Mesothelial cell of epicardium (in vitro differentiated cells): ENCODE results near the gene ETV1. TPM values are rescaled to one million over a fixed set of nuclear protein-coding genes. Genes with fewer than 3 reads are reported as not detected.

Experiments
- DNase-seq, 2 experiments: peaks; one replicate each; pipeline ENCODE4 v3.0.0; 2021; ENCODE audit warnings: low spot score in 2 of 2; ENCODE audit not compliant: unreplicated experiment in 2 of 2
- H3K27ac Mint-ChIP-seq: 2 replicates; pipeline ENCODE4 v1.8.0; 2021; ENCODE audit warnings: mixed read lengths
- H3K27me3 Mint-ChIP-seq: 2 replicates; pipeline ENCODE4 v1.8.0; 2021; ENCODE audit warnings: low read depth, mixed read lengths
- H3K36me3 Mint-ChIP-seq: 2 replicates; pipeline ENCODE4 v1.8.0; 2021; ENCODE audit warnings: mixed read lengths
- H3K4me1 Mint-ChIP-seq: 2 replicates; pipeline ENCODE4 v1.8.0; 2021; ENCODE audit warnings: mixed read lengths
- H3K4me3 Mint-ChIP-seq: 2 replicates; pipeline ENCODE4 v1.8.0; 2021; ENCODE audit warnings: mild to moderate bottlenecking, moderate library complexity, mixed read lengths
- H3K9me3 Mint-ChIP-seq: 2 replicates; pipeline ENCODE4 v1.8.0; 2021; ENCODE audit warnings: mixed read lengths
- CTCF ChIP-seq: fragments of 200-600 bp; sonication (generic); IDR thresholded peaks from one replicate; pipeline ENCODE4 v1.5.0; 2021; ENCODE audit warnings: antibody characterized with exemption; ENCODE audit not compliant: unreplicated experiment
- total RNA-seq: library from RNA; stranded (reverse); gene quantifications from 3 replicates; pipeline ENCODE4 v1.2.1, GENCODE V29; 2021

Gene ETV1
- total RNA-seq, 1 donor from 2014 or later: 23.0 TPM

- Mint-ChIP-seq H3K4me1 (peaks cover 10% of the 10 kb centered on the region), H3K27me3 (no peaks in the 10 kb centered on the region), H3K4me3 (no peak overlapping the region), H3K36me3 (peaks cover 10% of the 10 kb centered on the region), H3K27ac (no peak overlapping the region), H3K9me3 (no peaks in the 10 kb centered on the region)
- TF ChIP-seq CTCF: no peak
- no peak for DNase-seq
Measured at GRCh38 chr7:13904689-13905088, 84.8 kb downstream of the ETV1 start.

GRCh38 chr7:13904007-13904406 lies 85.5 kb downstream of the ETV1 start:
- H3K27me3 Mint-ChIP-seq: no peaks in the 10 kb centered on the region
- peaks cover 6% of the 10 kb centered on the region for H3K4me1 Mint-ChIP-seq
- H3K27ac Mint-ChIP-seq: no peak overlapping the region
- no peaks in the 10 kb centered on the region for H3K9me3 Mint-ChIP-seq
- H3K36me3 Mint-ChIP-seq: peaks cover 10% of the 10 kb centered on the region
- DNase-seq: no peak
- no peak for TF ChIP-seq CTCF
- no peak overlapping the region for H3K4me3 Mint-ChIP-seq

- Mint-ChIP-seq H3K27ac (no peak overlapping the region), H3K4me3 (no peak overlapping the region), H3K36me3 (peaks cover 10% of the 10 kb centered on the region), H3K27me3 (no peaks in the 10 kb centered on the region), H3K9me3 (no peaks in the 10 kb centered on the region), H3K4me1 (peaks cover 6% of the 10 kb centered on the region)
- TF ChIP-seq CTCF: no peak
- no peak for DNase-seq
Measured at GRCh38 chr7:13901577-13901976, 87.9 kb downstream of the ETV1 start.

- H3K4me1 Mint-ChIP-seq: peaks cover 4% of the 10 kb centered on the region
- DNase-seq: no peak
- no peak overlapping the region for H3K27ac Mint-ChIP-seq
- peaks cover 4% of the 10 kb centered on the region for H3K36me3 Mint-ChIP-seq
- no peak for TF ChIP-seq CTCF
- H3K4me3 Mint-ChIP-seq: no peak overlapping the region
- H3K27me3 Mint-ChIP-seq: no peaks in the 10 kb centered on the region
- no peaks in the 10 kb centered on the region for H3K9me3 Mint-ChIP-seq
Measured at GRCh38 chr7:13898957-13899670, 90.4 kb downstream of the ETV1 start.

- no peak overlapping the region for H3K4me3 Mint-ChIP-seq
- peaks cover 2% of the 10 kb centered on the region for H3K9me3 Mint-ChIP-seq
- H3K27me3 Mint-ChIP-seq: no peaks in the 10 kb centered on the region
- DNase-seq: no peak
- H3K4me1 Mint-ChIP-seq: peaks cover 4% of the 10 kb centered on the region
- H3K36me3 Mint-ChIP-seq: peaks cover 4% of the 10 kb centered on the region
- TF ChIP-seq CTCF: no peak
- H3K27ac Mint-ChIP-seq: no peak overlapping the region
Measured at GRCh38 chr7:13897819-13898218, 91.6 kb downstream of the ETV1 start.
